GM12892 (cell line): ENCODE measurements around the gene GLB1L3.

ENCODE experiments used
- POLR2A ChIP-seq: IDR thresholded peaks from 2 replicates; pipeline ENCODE4 v1.6.1; 2011; ENCODE audit warnings: low read depth, low read length, control low read depth
- POLR2AphosphoS5 ChIP-seq: IDR thresholded peaks from 2 replicates; pipeline ENCODE4 v1.6.1; 2011; ENCODE audit warnings: low read depth, low read length, control low read depth

DNA sequence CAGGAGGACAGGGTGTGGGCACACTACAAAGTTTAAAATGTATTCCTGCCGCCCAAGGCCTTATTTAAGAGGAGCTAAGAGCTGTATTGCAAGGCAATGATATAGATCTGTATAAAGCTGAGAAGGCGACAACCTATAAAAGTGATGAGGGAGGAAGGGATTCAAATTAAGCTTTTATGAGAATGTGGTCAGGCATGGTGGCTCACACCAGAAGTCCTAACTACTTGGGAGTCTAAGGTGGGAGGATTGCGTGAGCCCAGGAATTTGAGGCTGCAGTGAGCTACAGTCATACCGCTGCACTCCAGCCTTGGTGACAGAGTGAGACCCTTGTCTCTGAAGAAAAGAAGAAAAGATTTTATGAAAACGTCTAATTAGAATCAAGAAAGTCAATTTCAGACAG is 9.7 kb upstream of the GLB1L3 start:
- TF ChIP-seq POLR2AphosphoS5 (no peak), POLR2A (no peak)
